Endodermal cell (in vitro differentiated cells): Measurements from ENCODE around the gene RBM4. TPM values are rescaled to one million over a fixed set of nuclear protein-coding genes. Genes with fewer than 3 reads are reported as not detected.

Source experiments
- DNase-seq: peaks from one replicate; pipeline ENCODE4 v3.0.0-alpha.2; 2017
- H3K27ac ChIP-seq: 2 replicates; pipeline ENCODE4 v1.5.1; 2013; ENCODE audit warnings: mild to moderate bottlenecking, low read depth, low read length, moderate library complexity
- H3K27me3 ChIP-seq: 2 replicates; pipeline ENCODE4 v1.6.1; 2013; ENCODE audit warnings: mild to moderate bottlenecking, low read length, moderate library complexity; ENCODE audit not compliant: insufficient read depth, control insufficient read depth, poor library complexity, severe bottlenecking
- H3K36me3 ChIP-seq: 2 replicates; pipeline ENCODE4 v1.7.0; 2013; ENCODE audit warnings: mild to moderate bottlenecking, low read length, moderate library complexity; ENCODE audit not compliant: control insufficient read depth, insufficient read depth
- H3K4me1 ChIP-seq: one replicate; pipeline ENCODE4 v1.7.0; 2013; ENCODE audit warnings: low read length; ENCODE audit not compliant: control insufficient read depth, insufficient read depth
- H3K4me3 ChIP-seq: 2 replicates; pipeline ENCODE4 v1.5.1; 2013; ENCODE audit warnings: mild to moderate bottlenecking, low read length, moderate library complexity
- H3K9ac ChIP-seq: 2 replicates; pipeline ENCODE4 v1.6.1; 2013; ENCODE audit warnings: mild to moderate bottlenecking, low read length, moderate library complexity; ENCODE audit not compliant: poor library complexity, severe bottlenecking; ENCODE audit errors: extremely low read depth
- H3K9me3 ChIP-seq: 2 replicates; pipeline ENCODE4 v1.6.1; 2013; ENCODE audit warnings: mild to moderate bottlenecking, low read length, moderate library complexity; ENCODE audit not compliant: control insufficient read depth
- H3K27ac Mint-ChIP-seq: 2 replicates; pipeline ENCODE4 v1.8.0; 2020; ENCODE audit warnings: mixed read lengths
- H3K27me3 Mint-ChIP-seq: 2 replicates; pipeline ENCODE4 v1.8.0; 2021; ENCODE audit warnings: mild to moderate bottlenecking, mixed read lengths; ENCODE audit not compliant: insufficient read depth
- H3K36me3 Mint-ChIP-seq: 2 replicates; pipeline ENCODE4 v1.8.0; 2020; ENCODE audit warnings: low read depth, mixed read lengths
- H3K4me1 Mint-ChIP-seq: 2 replicates; pipeline ENCODE4 v1.8.0; 2020; ENCODE audit warnings: mixed read lengths
- H3K4me3 Mint-ChIP-seq: 2 replicates; pipeline ENCODE4 v1.8.0; 2020; ENCODE audit warnings: mild to moderate bottlenecking, moderate library complexity, mixed read lengths
- H3K9me3 Mint-ChIP-seq: 2 replicates; pipeline ENCODE4 v1.8.0; 2020; ENCODE audit warnings: mild to moderate bottlenecking, mixed read lengths
- CTCF ChIP-seq: fragments of 200-600 bp; sonication (generic); conservative IDR thresholded peaks from 2 replicates; pipeline ENCODE4 v1.5.0; 2021; ENCODE audit warnings: antibody characterized with exemption, mild to moderate bottlenecking
- WGBS, 2 experiments: methylation state at CpG; one replicate each; pipeline versions ENCODE4 v1.1.5 to v1.1.7; 2013; ENCODE audit warnings: missing lambda C conversion rate in 2 of 2, mixed read lengths in 1 of 2; ENCODE audit not compliant: insufficient coverage in 1 of 2, insufficient read length in 1 of 2; 5-methylcytosine and 5-hydroxymethylcytosine counted together
- total RNA-seq, 2 donors: library from RNA; stranded (reverse); fragmentation: NEBNext Ultra II Directional in 1 of 2; extraction: Animal tissue kit (Norgen Biotek cat#: 25700) in 1 of 2; gene quantifications; 2 replicates in 1 of 2; 3 replicates in 1 of 2; pipeline ENCODE4 v1.2.1, GENCODE V29; 2021

Gene RBM4
- total RNA-seq, 2 donors from 2014 or later = 151 to 191 TPM

- Histone ChIP-seq H3K36me3 (no peaks in the 10 kb centered on the region), H3K4me1 (no peaks in the 10 kb centered on the region), H3K9ac (no peak overlapping the region), H3K4me3 (no peak overlapping the region), H3K27me3 (no peaks in the 10 kb centered on the region), H3K9me3 (peaks cover 26% of the 10 kb centered on the region), H3K27ac (no peak overlapping the region)
- Mint-ChIP-seq H3K4me3 (no peak overlapping the region), H3K27ac (no peak overlapping the region), H3K9me3 (peaks cover 43% of the 10 kb centered on the region), H3K36me3 (peaks cover 10% of the 10 kb centered on the region), H3K4me1 (peaks cover 10% of the 10 kb centered on the region), H3K27me3 (peaks cover 30% of the 10 kb centered on the region)
- TF ChIP-seq CTCF = no peak
- DNase-seq = no peak
- WGBS, 2 experiments = 88 to 89% methylated on average over 2 of the region's 2 CpGs
These were observed 47.3 kb upstream of the RBM4 start for GRCh38 chr11:66591175-66591574.

GRCh38 chr11:66592457-66593302 is 45.8 kb upstream of the RBM4 start, which contains the start of the genes CCDC87 and CCS:
Gene CCDC87, minus strand, starts transcription at chr11:66593063. Its CDS starts 48 bp downstream, at chr11:66593015.
Gene CCS, plus strand, starts transcription at chr11:66593185. Its CDS starts 77 bp downstream, at chr11:66593262.
- Histone ChIP-seq H3K27me3 (no peaks in the 10 kb centered on the region), H3K9ac (peak within 1 kb of the TSS; percentile 67), H3K4me1 (no peaks in the 10 kb centered on the region), H3K9me3 (peaks cover 26% of the 10 kb centered on the region), H3K4me3 (peak within 1 kb of the TSS; percentile 94), H3K27ac (peak within 1 kb of the TSS; percentile 71), H3K36me3 (peaks cover 5% of the 10 kb centered on the region)
- Mint-ChIP-seq H3K27me3 (peaks cover 25% of the 10 kb centered on the region), H3K27ac (peak within 1 kb of the TSS; percentile 98), H3K36me3 (peaks cover 16% of the 10 kb centered on the region), H3K9me3 (peaks cover 31% of the 10 kb centered on the region), H3K4me3 (peak within 1 kb of the TSS; percentile 88), H3K4me1 (peaks cover 10% of the 10 kb centered on the region)
- DNase-seq = peak; percentile 98
- TF ChIP-seq CTCF = peak; percentile 96
- WGBS, 2 experiments = 19 to 20% methylated on average over 25 to 68 of the region's 68 CpGs

- Histone ChIP-seq H3K27ac (peak overlapping the region; percentile 71), H3K4me1 (no peaks in the 10 kb centered on the region), H3K4me3 (peak overlapping the region; percentile 94), H3K36me3 (peaks cover 5% of the 10 kb centered on the region), H3K9me3 (peaks cover 26% of the 10 kb centered on the region), H3K9ac (peak overlapping the region; percentile 67), H3K27me3 (no peaks in the 10 kb centered on the region)
- peaks cover 10% of the 10 kb centered on the region for H3K4me1 Mint-ChIP-seq
- no peak for TF ChIP-seq CTCF
- H3K4me3 Mint-ChIP-seq = peak overlapping the region; percentile 88
- peaks cover 16% of the 10 kb centered on the region for H3K36me3 Mint-ChIP-seq
- WGBS, 2 experiments = 28 to 45% methylated on average over 9 to 12 of the region's 12 CpGs
- peaks cover 25% of the 10 kb centered on the region for H3K27me3 Mint-ChIP-seq
- no peak for DNase-seq
- peaks cover 31% of the 10 kb centered on the region for H3K9me3 Mint-ChIP-seq
- peak overlapping the region; percentile 98 for H3K27ac Mint-ChIP-seq
These were observed 45.2 kb upstream of the RBM4 start for GRCh38 chr11:66593303-66593635.
